Mucosa of descending colon (tissue), 3 donors: ENCODE results near the gene PCOLCE2. TPM values are rescaled to one million over a fixed set of nuclear protein-coding genes. Genes with fewer than 3 reads are reported as not detected.

ENCODE experiments used
- ATAC-seq: fragments of 200-7000 bp; cut with Tn5 transposase; one replicate; pipeline ENCODE4 v1.9.1; 2020; ENCODE audit warnings: mild to moderate bottlenecking, moderate library complexity
- DNase-seq, 3 donors: peaks; one replicate each; pipeline ENCODE4 v3.0.0-alpha.2; 2020
- H3K36me3 ChIP-seq: fragments of 200-600 bp; one replicate; pipeline ENCODE4 v1.8.0; 2021; ENCODE audit warnings: low read depth, mild to moderate bottlenecking
- H3K4me1 ChIP-seq: fragments of 200-600 bp; one replicate; pipeline ENCODE4 v1.8.0; 2021; ENCODE audit warnings: low read depth, mild to moderate bottlenecking
- H3K4me3 ChIP-seq: fragments of 200-600 bp; one replicate; pipeline ENCODE4 v1.8.0; 2021; ENCODE audit warnings: mild to moderate bottlenecking
- H3K9me3 ChIP-seq: fragments of 200-600 bp; one replicate; pipeline ENCODE4 v1.8.0; 2021; ENCODE audit warnings: mild to moderate bottlenecking
- intact Hi-C, 2 donors: fragments of 100-400 bp; cut with DNase I in 1 of 2; cut with micrococcal nuclease in 1 of 2; formaldehyde crosslinking; loops; one replicate each; pipeline versions ENCODE4 v1.11.0 to v1.11.1; 2022; cut with DNase I, micrococcal nuclease
- total RNA-seq, 3 donors: library from RNA; stranded (reverse); fragmentation: NEBNext Ultra II Directional in 2 of 3; extraction: Animal tissue kit (Norgen Biotek cat#: 25700) in 2 of 3; gene quantifications; one replicate each; pipeline versions ENCODE4 v1.2.1 to v1.2.4, GENCODE V29; 2021 to 2023
- TF ChIP-seq, protein P1 (sequence below): fragments of 200-600 bp; IDR thresholded peaks from one replicate; pipeline ENCODE4 v1.8.0; 2022; ENCODE audit warnings: antibody characterized with exemption, mild to moderate bottlenecking
- donor health status: DM: no; HTN: no; CAD: no; lungs with moderate emphysema.
- donor health status: DM: no; HTN: no; CAD: no.
- donor health status: DM: no; HTN: yes; CAD: no.

PCOLCE2 gene
- total RNA-seq, 3 donors from 2014 or later = 1.5 to 8.4 (median 2.3) TPM

GRCh38 chr3:142801746-142802145 lies 87.1 kb downstream of the PCOLCE2 start:
- ATAC-seq (no peak), DNase-seq (no peak)
- H3K4me1 ChIP-seq = no peaks in the 10 kb centered on the region
- intact Hi-C loops = no loop called here
- TF ChIP-seq, protein P1, sequence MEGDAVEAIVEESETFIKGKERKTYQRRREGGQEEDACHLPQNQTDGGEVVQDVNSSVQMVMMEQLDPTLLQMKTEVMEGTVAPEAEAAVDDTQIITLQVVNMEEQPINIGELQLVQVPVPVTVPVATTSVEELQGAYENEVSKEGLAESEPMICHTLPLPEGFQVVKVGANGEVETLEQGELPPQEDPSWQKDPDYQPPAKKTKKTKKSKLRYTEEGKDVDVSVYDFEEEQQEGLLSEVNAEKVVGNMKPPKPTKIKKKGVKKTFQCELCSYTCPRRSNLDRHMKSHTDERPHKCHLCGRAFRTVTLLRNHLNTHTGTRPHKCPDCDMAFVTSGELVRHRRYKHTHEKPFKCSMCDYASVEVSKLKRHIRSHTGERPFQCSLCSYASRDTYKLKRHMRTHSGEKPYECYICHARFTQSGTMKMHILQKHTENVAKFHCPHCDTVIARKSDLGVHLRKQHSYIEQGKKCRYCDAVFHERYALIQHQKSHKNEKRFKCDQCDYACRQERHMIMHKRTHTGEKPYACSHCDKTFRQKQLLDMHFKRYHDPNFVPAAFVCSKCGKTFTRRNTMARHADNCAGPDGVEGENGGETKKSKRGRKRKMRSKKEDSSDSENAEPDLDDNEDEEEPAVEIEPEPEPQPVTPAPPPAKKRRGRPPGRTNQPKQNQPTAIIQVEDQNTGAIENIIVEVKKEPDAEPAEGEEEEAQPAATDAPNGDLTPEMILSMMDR = no peak
- H3K4me3 ChIP-seq = no peak overlapping the region
- no peaks in the 10 kb centered on the region for H3K9me3 ChIP-seq
- H3K36me3 ChIP-seq = no peaks in the 10 kb centered on the region

DNA sequence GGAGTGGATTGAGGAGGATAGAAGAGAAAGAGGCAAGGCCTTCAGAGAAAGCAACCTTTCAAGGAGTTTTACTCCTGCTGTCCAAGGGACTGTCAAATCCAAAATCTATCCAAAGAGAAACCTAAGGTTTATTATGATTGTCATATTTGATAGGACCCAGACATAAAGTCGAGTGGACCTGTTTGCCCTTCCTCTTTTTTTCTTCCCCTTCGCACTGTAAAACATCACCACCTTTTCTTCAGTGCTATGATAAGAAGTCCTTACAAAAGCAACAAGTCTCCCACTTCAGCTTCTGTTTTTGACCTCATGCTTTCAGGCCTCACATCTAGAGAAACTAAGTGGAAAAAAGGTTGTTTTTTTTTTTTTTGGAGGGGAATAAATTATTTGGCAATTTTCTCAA lies 92.1 kb downstream of the PCOLCE2 start:
- DNase-seq = no peak
- Histone ChIP-seq H3K4me1 (no peaks in the 10 kb centered on the region), H3K9me3 (no peaks in the 10 kb centered on the region), H3K36me3 (no peaks in the 10 kb centered on the region), H3K4me3 (no peak overlapping the region)
- TF ChIP-seq, protein P1 = no peak
- intact Hi-C loops = no loop called here
- ATAC-seq = no peak

DNA sequence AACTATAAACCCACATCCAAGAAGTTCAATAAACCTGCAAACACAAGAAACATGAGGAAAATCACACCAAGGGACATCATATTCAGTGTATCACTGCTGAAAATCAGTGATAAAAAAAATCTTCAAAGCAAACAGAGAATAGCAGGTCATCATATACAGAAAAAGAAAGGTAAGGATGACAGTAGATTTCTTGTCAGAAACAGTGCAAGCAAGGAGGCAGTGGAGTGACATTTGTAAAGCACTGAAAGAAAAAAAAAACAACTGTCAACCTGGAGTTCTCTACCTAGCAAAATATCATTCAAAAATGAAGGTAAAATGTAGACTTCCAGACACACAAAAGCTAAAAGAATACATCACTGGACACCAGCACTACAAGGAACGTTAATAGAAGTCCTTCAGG lies 93.6 kb downstream of the PCOLCE2 start:
- H3K4me1 ChIP-seq = no peaks in the 10 kb centered on the region
- no peaks in the 10 kb centered on the region for H3K9me3 ChIP-seq
- intact Hi-C loops = no loop called here
- no peak for ATAC-seq
- TF ChIP-seq, protein P1 = no peak
- no peak overlapping the region for H3K4me3 ChIP-seq
- no peaks in the 10 kb centered on the region for H3K36me3 ChIP-seq
- no peak for DNase-seq

DNA sequence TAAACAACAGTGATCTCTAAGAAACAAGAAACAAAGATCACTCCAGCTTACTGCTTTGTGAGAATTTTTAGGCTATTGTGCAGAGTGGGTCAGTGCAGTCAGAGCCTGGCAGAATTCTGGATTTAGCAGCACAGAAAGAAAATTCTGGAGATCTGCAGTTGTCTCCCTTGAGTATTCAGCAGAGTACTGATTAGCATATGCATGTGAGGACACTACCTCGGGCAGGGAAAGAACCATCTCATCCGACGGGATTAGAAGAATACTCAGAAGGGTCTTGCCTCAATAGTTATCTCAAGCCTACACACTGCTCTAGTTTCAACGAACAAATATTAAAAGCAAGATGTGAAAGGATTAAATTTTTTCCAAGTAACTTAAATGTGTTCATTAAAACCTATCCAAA lies 94.4 kb downstream of the PCOLCE2 start:
- Histone ChIP-seq H3K4me1 (no peaks in the 10 kb centered on the region), H3K9me3 (no peaks in the 10 kb centered on the region), H3K4me3 (no peak overlapping the region), H3K36me3 (no peaks in the 10 kb centered on the region)
- intact Hi-C loops = no loop called here
- ATAC-seq (no peak), DNase-seq (no peak)
- TF ChIP-seq, protein P1 = no peak

- intact Hi-C loops = no loop called here
- no peak for DNase-seq
- no peaks in the 10 kb centered on the region for H3K4me1 ChIP-seq
Measured at GRCh38 chr3:142787719-142788118, 101.2 kb downstream of the PCOLCE2 start.

More at GRCh38 chr3:142787719-142788118, 101.2 kb downstream of the PCOLCE2 start:
- H3K9me3 ChIP-seq = no peaks in the 10 kb centered on the region
- H3K36me3 ChIP-seq = no peaks in the 10 kb centered on the region
- TF ChIP-seq, protein P1 = no peak
- ATAC-seq = no peak
- no peak overlapping the region for H3K4me3 ChIP-seq
